ENCODE data around the gene BHLHA15. TPM values are rescaled to one million over a fixed set of nuclear protein-coding genes. Genes with fewer than 3 reads are reported as not detected.

The BHLHA15 gene
- total RNA-seq, 1 experiment from 2014 or later: 5.2 TPM

DNA sequence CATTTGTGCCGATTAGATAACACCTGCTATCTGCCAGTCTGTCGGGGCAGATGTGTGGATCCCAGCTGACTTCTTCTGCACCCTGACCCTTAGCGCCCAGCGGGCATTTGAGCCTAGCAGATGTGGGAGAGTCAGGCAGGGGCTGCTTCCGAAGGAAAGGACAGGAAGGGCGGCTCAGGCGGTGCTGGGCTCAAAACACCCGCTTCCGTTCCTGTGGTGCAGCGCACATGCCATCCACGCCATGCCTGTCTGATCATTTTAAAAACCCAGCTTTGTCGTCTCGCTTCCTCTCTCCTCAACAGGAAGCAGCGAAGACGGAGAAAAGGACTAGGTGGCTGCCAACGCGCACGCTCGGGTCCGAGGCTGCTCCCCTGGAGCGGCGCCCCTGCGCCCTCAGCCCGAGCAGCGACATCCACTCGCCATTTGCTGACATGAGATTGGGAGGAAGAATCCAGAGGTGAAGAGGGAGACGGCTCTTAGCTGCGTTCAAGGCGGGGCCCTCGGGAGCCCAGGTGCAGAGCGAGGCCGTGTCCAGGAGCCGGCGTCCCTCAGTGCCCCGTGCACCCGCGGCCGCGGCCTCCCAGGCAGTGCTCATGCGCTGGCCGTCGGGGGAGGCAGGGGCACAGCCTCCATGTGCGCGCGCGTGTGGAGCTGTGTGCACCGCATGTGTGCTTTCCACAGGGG lies 5.9 kb upstream of the BHLHA15 start (continued):
- no peak for TF ChIP-seq EZH2 (IDR thresholded peaks at IDR 0.05)
- TF ChIP-seq POLR2A (IDR thresholded peaks at IDR 0.05; ENCODE audit: borderline replicate concordance, extremely low read depth, insufficient read depth, insufficient read length): no peak
- TF ChIP-seq CEBPB (IDR thresholded peaks at IDR 0.05; ENCODE audit: low read depth): no peak
- no peak for TF ChIP-seq RAD21 (IDR thresholded peaks at IDR 0.05; ENCODE audit: low read depth)
- TF ChIP-seq POLR2AphosphoS5 (IDR thresholded peaks at IDR 0.05; ENCODE audit: low read depth, low read length): no peak
- TF ChIP-seq EGR1 (IDR thresholded peaks at IDR 0.05; ENCODE audit: low read depth): no peak
- TF ChIP-seq, protein P1, sequence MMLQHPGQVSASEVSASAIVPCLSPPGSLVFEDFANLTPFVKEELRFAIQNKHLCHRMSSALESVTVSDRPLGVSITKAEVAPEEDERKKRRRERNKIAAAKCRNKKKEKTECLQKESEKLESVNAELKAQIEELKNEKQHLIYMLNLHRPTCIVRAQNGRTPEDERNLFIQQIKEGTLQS (IDR thresholded peaks at IDR 0.05): no peak
- no peak for TF ChIP-seq YY1 (IDR thresholded peaks at IDR 0.05; ENCODE audit: extremely low read depth, insufficient replicate concordance, low read depth, low read length)

GRCh38 chr7:98206451-98207330 lies 4.5 kb upstream of the BHLHA15 start:
- BruUV-seq (replicated peaks): no TSS peak
- no peak overlapping the region for H3K4me2 ChIP-seq (ENCODE audit: low read length)
- POLR2A ChIA-PET: no interaction called here
- H4K20me1 ChIP-seq (ENCODE audit: insufficient read depth): no peaks in the 10 kb centered on the region
- no peak overlapping the region for H3K27ac ChIP-seq (ENCODE audit: low read depth, low read length)
- CTCF ChIA-PET: no interaction called here
- no peak overlapping the region for H3K4me3 ChIP-seq (replicated peaks in 1 of 2; ENCODE audit: low read depth in 1 of 2, low read length in 2 of 2)
- no peak overlapping the region for H3K9ac ChIP-seq (ENCODE audit: low read length)
- intact Hi-C loops (cut with micrococcal nuclease): no loop called here
- H2AFZ ChIP-seq (ENCODE audit: low read depth, low read length, poor library complexity, severe bottlenecking): no peak overlapping the region
- no peak for ATAC-seq
- RAD21 ChIA-PET (ENCODE audit: low non-redundant PET in 1 of 2, low total read pairs in 2 of 2, uncharacterized antibody in 2 of 2, unreplicated experiment in 2 of 2): no interaction called here
- H3K79me2 ChIP-seq (ENCODE audit: insufficient read depth, low read length): no peaks in the 10 kb centered on the region
- H3K27me3 ChIP-seq (ENCODE audit: insufficient read depth, low read length): no peaks in the 10 kb centered on the region
- H3K9me3 ChIP-seq (ENCODE audit: control insufficient read depth in 1 of 2, insufficient read depth in 1 of 2, low read depth in 1 of 2, low read length in 2 of 2): no peaks in the 10 kb centered on the region
- peaks cover under 1 to 3% of the 10 kb centered on the region in 2 experiments; a peak in 2 of 4 replicates for H3K4me1 ChIP-seq (ENCODE audit: control insufficient read depth in 1 of 2, insufficient read depth in 2 of 2, low read length in 2 of 2)
- DNase-seq (ENCODE audit: low read depth, low spot score): no peak
- peaks cover 0 to 2% of the 10 kb centered on the region in 2 experiments; a peak in 1 of 4 replicates for H3K36me3 ChIP-seq (ENCODE audit: control insufficient read depth in 1 of 2, insufficient read depth in 2 of 2, low read length in 2 of 2)
- H3K9me2 ChIP-seq (ENCODE audit: insufficient read depth): no peaks in the 10 kb centered on the region
- TF ChIP-seq POLR2AphosphoS5 (IDR thresholded peaks at IDR 0.05; ENCODE audit: low read depth, low read length) (no peak), ZNF274 (IDR thresholded peaks at IDR 0.05; ENCODE audit: low read depth, low read length) (no peak), CEBPB (IDR thresholded peaks at IDR 0.05; ENCODE audit: low read depth) (no peak), SRF (IDR thresholded peaks at IDR 0.05; ENCODE audit: low read depth) (no peak), SIN3A (IDR thresholded peaks at IDR 0.05; ENCODE audit: low read depth) (no peak), EGR1 (IDR thresholded peaks at IDR 0.05; ENCODE audit: low read depth) (no peak), MAX (IDR thresholded peaks at IDR 0.05) (no peak), EZH2 (IDR thresholded peaks at IDR 0.05) (no peak), ELF1 (IDR thresholded peaks at IDR 0.05; ENCODE audit: borderline replicate concordance, low read depth) (no peak), YY1 (IDR thresholded peaks at IDR 0.05; ENCODE audit: extremely low read depth, insufficient replicate concordance, low read depth, low read length) (no peak), ZFX (IDR thresholded peaks at IDR 0.05) (no peak), EZH2phosphoT487 (IDR thresholded peaks at IDR 0.05; ENCODE audit: borderline replicate concordance) (no peak), FOSL1 (IDR thresholded peaks at IDR 0.05; ENCODE audit: low read depth) (no peak), JUND (IDR thresholded peaks at IDR 0.05) (no peak), REST (IDR thresholded peaks at IDR 0.05; ENCODE audit: low read depth) (no peak)
